Fibroblast of lung (primary cell): ENCODE data around the gene AFAP1. TPM values are rescaled to one million over a fixed set of nuclear protein-coding genes. Genes with fewer than 3 reads are reported as not detected.

Source experiments
- DNase-seq, 2 donors: peaks; one replicate each; pipeline versions ENCODE4 v3.0.0 to v3.0.0-alpha.2; 2010; ENCODE audit warnings: low read depth in 2 of 2
- H2AFZ ChIP-seq: 2 replicates; pipeline ENCODE4 v1.5.1; 2012; ENCODE audit warnings: low read length, control low read depth, inconsistent platforms
- H3K27ac ChIP-seq: 2 replicates; pipeline ENCODE4 v1.5.1; 2011; ENCODE audit warnings: low read length, control low read depth; ENCODE audit not compliant: insufficient read depth
- H3K27me3 ChIP-seq: 2 replicates; pipeline ENCODE4 v1.5.1; 2011; ENCODE audit warnings: mild to moderate bottlenecking, low read length; ENCODE audit not compliant: control insufficient read depth, insufficient read depth
- H3K36me3 ChIP-seq: 2 replicates; pipeline ENCODE4 v1.5.1; 2011; ENCODE audit warnings: low read length; ENCODE audit not compliant: control insufficient read depth, insufficient read depth
- H3K4me1 ChIP-seq: 2 replicates; pipeline ENCODE4 v1.5.1; 2011; ENCODE audit warnings: low read length; ENCODE audit not compliant: control insufficient read depth, insufficient read depth; ENCODE audit errors: extremely low read depth
- H3K4me2 ChIP-seq: 2 replicates; pipeline ENCODE4 v1.5.1; 2011; ENCODE audit warnings: low read length, control low read depth; ENCODE audit not compliant: insufficient read depth; ENCODE audit errors: extremely low read depth
- H3K4me3 ChIP-seq, 4 experiments: fragments of 200-600 bp in 1 of 4; sonication (generic) in 1 of 4; replicated peaks in 1 of 4; 2 replicates each; pipeline ENCODE4 v1.5.1; 2011 to 2016; ENCODE audit warnings: low read length in 4 of 4, low read depth in 3 of 4, mild to moderate bottlenecking in 3 of 4, control low read depth in 2 of 4, inconsistent platforms in 1 of 4, mixed read lengths in 1 of 4; ENCODE audit not compliant: insufficient read depth in 1 of 4; ENCODE audit errors: control extremely low read depth in 1 of 4
- H3K79me2 ChIP-seq: 2 replicates; pipeline ENCODE4 v1.5.1; 2012; ENCODE audit warnings: mild to moderate bottlenecking, low read length, inconsistent platforms; ENCODE audit not compliant: control insufficient read depth, insufficient read depth
- H3K9ac ChIP-seq: 2 replicates; pipeline ENCODE4 v1.5.1; 2011; ENCODE audit warnings: mild to moderate bottlenecking, low read length, control low read depth; ENCODE audit not compliant: insufficient read depth
- H3K9me3 ChIP-seq: 2 replicates; pipeline ENCODE4 v1.5.1; 2012; ENCODE audit warnings: low read depth, low read length; ENCODE audit not compliant: control insufficient read depth, insufficient read depth
- H4K20me1 ChIP-seq: 2 replicates; pipeline ENCODE4 v1.5.1; 2011; ENCODE audit warnings: low read length; ENCODE audit not compliant: control insufficient read depth, insufficient read depth; ENCODE audit errors: extremely low read depth
- CTCF ChIP-seq, 2 donors: IDR thresholded peaks in 1 of 2; conservative IDR thresholded peaks in 1 of 2; 1 replicate in 1 of 2; 2 replicates in 1 of 2; pipeline ENCODE4 v1.5.1; 2011 to 2012; ENCODE audit warnings: low read length in 2 of 2, control low read depth in 1 of 2, inconsistent platforms in 1 of 2, low read depth in 1 of 2, mild to moderate bottlenecking in 1 of 2
- EZH2 ChIP-seq: IDR thresholded peaks from 2 replicates; pipeline ENCODE4 v1.5.1; 2012; ENCODE audit warnings: low read length, control low read depth, mild to moderate bottlenecking; ENCODE audit errors: missing control alignments
- polyA plus RNA-seq, 2 donors: library from polyadenylated mRNA; depleted of rRNA in 1 of 2; stranded (reverse) in 1 of 2; unstranded in 1 of 2; fragments of >200 nt; gene quantifications; 2 replicates each; pipeline ENCODE4 v1.2.1, GENCODE V29; 2011 to 2012; ENCODE audit warnings: missing spikeins in 1 of 2
- total RNA-seq: library from RNA; depleted of rRNA; stranded (reverse); fragments of >200 nt; gene quantifications from 2 replicates; pipeline ENCODE4 v1.2.1, GENCODE V29; 2014

The AFAP1 gene
- total and polyA plus RNA-seq, 2 donors (not counting 1 experiment from before 2014, with no cell fraction given), result 21.8 to 30.1 TPM

- no peak overlapping the region for H3K4me3 ChIP-seq
- TF ChIP-seq EZH2, result no peak
- no peak for TF ChIP-seq CTCF (conservative IDR thresholded peaks at IDR 0.05 in 1 of 2, IDR thresholded peaks at IDR 0.05 in 1 of 2; ENCODE audit: low read depth in 1 of 2, low read length in 2 of 2)
- DNase-seq, result no peak
- H3K27me3 ChIP-seq, result no peaks in the 10 kb centered on the region
- H3K9ac ChIP-seq, result no peak overlapping the region
- no peak overlapping the region for H3K27ac ChIP-seq
- H3K9me3 ChIP-seq, result no peaks in the 10 kb centered on the region
- peaks cover 43% of the 10 kb centered on the region for H3K36me3 ChIP-seq
- no peaks in the 10 kb centered on the region for H3K79me2 ChIP-seq
- H4K20me1 ChIP-seq, result no peaks in the 10 kb centered on the region
- no peak overlapping the region for H3K4me2 ChIP-seq
- peaks cover 8% of the 10 kb centered on the region for H3K4me1 ChIP-seq
- H2AFZ ChIP-seq, result no peak overlapping the region
These were observed 167.8 kb downstream of the AFAP1 start for GRCh38 chr4:7771541-7772507.

- no peak for DNase-seq
- Histone ChIP-seq H4K20me1 (no peaks in the 10 kb centered on the region), H3K79me2 (no peaks in the 10 kb centered on the region), H3K4me2 (no peak overlapping the region), H3K27ac (no peak overlapping the region), H2AFZ (no peak overlapping the region), H3K9me3 (no peaks in the 10 kb centered on the region), H3K9ac (no peak overlapping the region), H3K36me3 (peaks cover 49% of the 10 kb centered on the region), H3K27me3 (no peaks in the 10 kb centered on the region), H3K4me3 (no peak overlapping the region), H3K4me1 (peaks cover 8% of the 10 kb centered on the region)
- TF ChIP-seq CTCF (conservative IDR thresholded peaks at IDR 0.05 in 1 of 2, IDR thresholded peaks at IDR 0.05 in 1 of 2; ENCODE audit: low read depth in 1 of 2, low read length in 2 of 2) (no peak), EZH2 (no peak)
These were observed 168.6 kb downstream of the AFAP1 start for GRCh38 chr4:7771056-7771455.

- no peaks in the 10 kb centered on the region for H3K79me2 ChIP-seq
- H3K9me3 ChIP-seq, result no peaks in the 10 kb centered on the region
- peaks cover 47% of the 10 kb centered on the region for H3K36me3 ChIP-seq
- no peaks in the 10 kb centered on the region for H4K20me1 ChIP-seq
- no peak overlapping the region for H3K27ac ChIP-seq
- H3K4me2 ChIP-seq, result no peak overlapping the region
- H3K27me3 ChIP-seq, result no peaks in the 10 kb centered on the region
- peak; percentile 60 to 74 for TF ChIP-seq CTCF (conservative IDR thresholded peaks at IDR 0.05 in 1 of 2, IDR thresholded peaks at IDR 0.05 in 1 of 2; ENCODE audit: low read depth in 1 of 2, low read length in 2 of 2)
- TF ChIP-seq EZH2, result no peak
- H3K9ac ChIP-seq, result no peak overlapping the region
- H3K4me1 ChIP-seq, result peaks cover 8% of the 10 kb centered on the region
- DNase-seq, result peak in 1 of 2 donors; percentile 41
- H3K4me3 ChIP-seq, result no peak overlapping the region
- no peak overlapping the region for H2AFZ ChIP-seq
These were observed 169.2 kb downstream of the AFAP1 start for GRCh38 chr4:7770224-7771050.
